PC-9 (cell line): Measurements from ENCODE around the gene HELZ.

ENCODE experiments used
- CTCF ChIP-seq: fragments of 200-600 bp; sonication (generic); conservative IDR thresholded peaks from 2 replicates; pipeline ENCODE4 v1.6.1; 2017; ENCODE audit warnings: mixed run types, antibody characterized with exemption, mild to moderate bottlenecking, moderate library complexity
- EZH2 ChIP-seq: fragments of 200-600 bp; sonication (generic); IDR thresholded peaks from 2 replicates; pipeline ENCODE4 v1.8.0; 2017; ENCODE audit warnings: antibody characterized with exemption, low read depth

GRCh38 chr17:67113486-67113885, 131.5 kb downstream of the HELZ start:
- TF ChIP-seq CTCF (no peak), EZH2 (no peak)
